Left renal pelvis (tissue), 4 donors: Measurements from ENCODE around the gene ANKRD23. TPM values are rescaled to one million over a fixed set of nuclear protein-coding genes. Genes with fewer than 3 reads are reported as not detected.
"Not testable (repeated sequence)": the region's sequence is repeated elsewhere in the genome, so short reads cannot be mapped to it uniquely, and the experiment has no call there.

Source experiments
- DNase-seq, 4 donors: peaks; one replicate each; pipeline ENCODE4 v3.0.0-alpha.2; 2013; ENCODE audit warnings: low read depth in 4 of 4, low spot score in 3 of 4
- polyA plus RNA-seq, 4 donors: library from polyadenylated mRNA; unstranded; fragments of 120-200 nt; gene quantifications; one replicate each; pipeline ENCODE4 v1.2.1, GENCODE V29; 2013; ENCODE audit not compliant: insufficient read length in 4 of 4

The ANKRD23 gene
- 1 to 10 TPM; 4.1 to 6.1 (median 4.5) TPM for polyA plus RNA-seq

DNA sequence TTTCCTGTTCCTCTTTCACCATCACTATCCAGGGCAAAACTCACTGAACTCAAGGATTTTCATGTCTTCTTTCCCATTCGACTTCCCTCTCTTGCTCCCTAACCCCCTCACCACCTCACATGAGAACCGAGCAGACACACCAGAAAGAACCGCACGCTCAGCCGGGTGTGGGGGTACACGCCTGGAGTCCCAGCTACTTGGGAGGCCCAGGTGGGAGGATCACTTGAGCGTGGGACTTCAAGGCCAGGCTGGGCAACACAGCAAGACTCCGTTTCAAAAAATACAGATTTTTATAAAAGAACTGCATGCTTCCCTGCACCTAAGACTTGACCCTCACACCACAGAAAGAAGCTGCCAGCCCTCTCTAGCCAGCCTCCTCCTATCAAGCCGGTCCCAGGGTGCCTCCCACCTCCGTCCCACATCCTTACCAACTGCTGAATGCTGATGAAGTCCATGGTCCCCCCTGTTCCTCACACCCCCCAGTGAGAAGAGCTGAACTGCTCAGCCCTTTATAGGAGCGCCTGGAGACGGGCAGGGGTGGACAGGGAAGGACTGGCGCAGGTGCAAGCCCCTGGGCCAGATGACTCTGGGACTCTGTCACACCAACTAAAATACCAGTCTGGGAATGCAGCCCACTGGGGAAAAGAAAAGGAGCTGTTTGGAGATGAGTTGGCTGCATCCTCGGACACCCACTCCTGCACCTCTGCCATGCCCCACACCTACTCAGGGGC, at the start of gene ANKRD23:
Gene ANKRD23 (minus strand): TSS at position 484 of the 731 bp plus-strand sequence. CDS start 29 bp downstream, at position 455.
- no peak for DNase-seq

DNA sequence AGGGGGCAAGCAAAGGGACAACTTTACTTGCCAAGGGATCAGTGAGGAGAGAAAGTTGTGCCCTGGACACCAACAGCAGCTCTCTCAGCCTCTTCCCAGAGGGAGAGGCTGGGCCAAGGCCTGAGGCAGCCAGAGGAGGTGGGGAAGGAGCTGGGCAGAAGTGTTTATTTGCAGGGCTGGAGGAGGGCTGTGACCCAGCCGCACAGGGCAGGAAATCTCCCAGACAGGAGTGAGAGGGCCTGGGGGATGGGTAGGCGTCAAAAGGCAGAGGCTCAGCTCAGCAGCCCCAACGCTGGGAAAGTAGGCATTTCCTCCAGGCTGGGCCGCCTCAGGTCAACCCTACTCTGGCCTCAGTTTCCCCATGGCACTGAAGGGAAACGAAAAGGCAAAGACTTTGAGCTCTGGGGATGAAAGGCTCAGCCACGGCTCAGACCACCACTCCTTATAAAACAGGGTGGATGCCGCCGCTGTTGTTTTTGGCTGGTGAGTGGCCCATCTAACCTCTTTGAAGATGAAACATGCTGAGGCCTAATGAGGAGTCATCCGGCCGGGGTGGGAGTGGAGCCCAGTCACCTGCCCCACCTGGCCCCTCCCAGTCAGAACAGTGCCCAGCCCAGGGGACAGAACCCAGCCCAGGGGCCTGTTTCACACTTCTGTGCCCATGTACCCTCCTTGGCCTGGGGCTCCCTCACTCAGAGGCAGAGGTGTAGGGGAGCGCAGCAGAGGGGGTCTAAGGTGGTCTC, 47.9 kb upstream of the ANKRD23 start:
- no peak for DNase-seq

DNA sequence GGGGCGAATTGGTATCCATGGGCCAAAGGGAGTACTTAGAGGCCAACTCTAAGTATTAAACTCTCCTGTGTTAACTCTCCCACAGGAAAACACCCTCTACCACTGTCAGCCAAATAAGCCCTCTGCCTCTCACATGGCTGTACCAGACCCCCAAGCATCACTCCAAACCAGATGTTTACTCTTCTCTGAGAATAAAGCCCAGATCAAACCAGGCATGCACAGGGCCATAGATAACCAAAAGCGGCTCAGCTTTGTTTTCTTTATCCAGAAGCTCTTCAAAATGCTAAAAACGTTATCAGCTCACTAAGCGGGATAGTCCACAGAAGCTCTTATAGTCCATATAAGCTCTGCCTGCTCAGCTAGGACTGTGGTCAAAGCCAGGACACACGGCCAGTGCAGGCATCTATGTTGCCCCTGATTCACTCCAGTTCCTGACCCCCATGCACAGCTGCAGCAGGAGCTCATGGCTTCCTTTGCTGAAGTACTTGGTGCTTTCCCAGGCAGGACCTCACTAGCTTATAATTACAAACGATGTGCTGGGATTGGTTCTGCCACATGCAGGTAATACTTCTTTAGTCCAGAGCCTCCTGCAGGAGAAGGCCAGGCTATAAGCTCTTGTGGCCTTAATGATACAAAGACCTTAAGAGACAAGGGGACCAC, 47.0 kb upstream of the ANKRD23 start:
- no peak for DNase-seq

DNA sequence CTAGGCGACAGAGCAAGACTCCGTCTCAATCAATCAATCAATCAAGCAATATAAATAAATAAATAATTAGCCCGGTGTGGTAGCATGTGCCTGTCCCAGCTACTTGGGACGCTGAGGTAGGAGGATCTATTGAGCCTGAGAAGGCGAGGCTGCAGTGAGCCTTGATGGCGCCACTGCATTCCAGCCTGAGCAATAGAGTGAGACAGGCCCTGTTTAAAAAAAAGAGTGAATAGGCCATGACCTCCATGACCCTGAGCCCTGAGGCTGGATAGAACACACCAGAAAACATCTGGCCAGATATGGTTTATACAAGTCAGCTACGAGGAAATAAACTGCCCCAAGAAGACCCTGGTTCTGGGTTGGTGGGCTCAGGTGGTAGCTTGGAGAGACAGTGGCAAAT, 46.4 kb upstream of the ANKRD23 start:
- no peak for DNase-seq

DNA sequence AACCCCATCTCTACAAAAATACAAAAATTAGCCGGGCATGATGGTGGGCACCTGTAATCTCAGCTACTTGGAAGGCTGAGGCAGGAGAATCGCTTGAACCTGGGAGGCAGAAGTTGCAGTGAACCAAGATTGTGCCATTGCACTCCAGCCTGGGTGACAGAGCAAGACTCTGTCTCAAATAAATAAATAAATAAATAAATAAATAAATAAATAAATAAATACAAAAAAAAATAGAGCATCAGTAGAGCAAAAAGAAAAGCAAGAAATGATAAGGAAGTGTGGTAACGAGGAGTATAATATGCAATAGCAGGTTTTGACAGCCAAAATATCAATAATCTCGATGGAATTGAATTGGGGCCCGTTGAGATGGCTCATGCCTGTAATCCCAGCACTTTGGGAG, 45.7 kb upstream of the ANKRD23 start:
- not testable (repeated sequence) for DNase-seq

DNA sequence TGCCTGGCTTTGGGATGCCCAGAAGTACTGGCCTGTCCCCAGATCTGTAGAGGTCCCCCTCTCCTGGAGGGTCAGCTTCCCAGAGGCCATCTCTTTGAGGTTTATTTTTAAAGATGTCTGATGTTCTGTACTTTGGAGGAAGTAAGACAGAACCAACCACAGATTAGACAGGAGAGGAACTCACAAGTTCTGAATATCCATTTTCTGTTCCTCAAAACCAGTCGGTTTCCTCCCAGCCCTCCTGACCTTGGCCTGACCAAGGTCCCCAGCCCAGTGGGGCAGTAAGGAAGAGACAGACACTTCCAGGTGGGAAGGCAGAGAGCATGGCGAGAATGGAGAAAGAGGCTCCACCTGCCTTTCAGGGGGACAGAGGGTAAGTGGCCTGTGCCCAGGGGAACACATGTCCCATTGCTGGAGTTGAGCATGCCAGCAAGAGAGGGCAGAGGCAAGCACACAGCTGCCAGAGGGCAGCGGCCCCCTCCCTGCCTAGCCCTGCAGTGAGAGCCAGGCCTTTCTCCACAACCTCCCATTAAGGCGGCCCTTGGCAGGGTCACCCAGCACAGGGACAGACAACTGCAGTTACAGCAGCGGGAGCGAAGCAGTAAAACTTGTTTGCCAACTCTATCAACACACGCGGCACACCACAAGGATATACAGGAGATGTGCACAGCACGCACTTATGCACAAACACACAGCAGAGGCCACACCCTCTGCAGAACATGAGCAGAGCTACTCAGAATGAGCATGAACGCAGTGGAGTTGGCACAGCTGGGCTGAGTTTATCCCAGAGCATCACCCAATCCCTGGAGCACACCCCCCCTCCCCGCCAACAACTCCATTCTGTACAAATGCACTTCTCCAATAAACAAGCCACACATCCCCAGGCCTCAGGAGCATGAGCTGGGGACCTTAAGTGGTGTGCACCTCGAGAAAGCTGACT, 44.5 kb upstream of the ANKRD23 start:
- DNase-seq: no peak

DNA sequence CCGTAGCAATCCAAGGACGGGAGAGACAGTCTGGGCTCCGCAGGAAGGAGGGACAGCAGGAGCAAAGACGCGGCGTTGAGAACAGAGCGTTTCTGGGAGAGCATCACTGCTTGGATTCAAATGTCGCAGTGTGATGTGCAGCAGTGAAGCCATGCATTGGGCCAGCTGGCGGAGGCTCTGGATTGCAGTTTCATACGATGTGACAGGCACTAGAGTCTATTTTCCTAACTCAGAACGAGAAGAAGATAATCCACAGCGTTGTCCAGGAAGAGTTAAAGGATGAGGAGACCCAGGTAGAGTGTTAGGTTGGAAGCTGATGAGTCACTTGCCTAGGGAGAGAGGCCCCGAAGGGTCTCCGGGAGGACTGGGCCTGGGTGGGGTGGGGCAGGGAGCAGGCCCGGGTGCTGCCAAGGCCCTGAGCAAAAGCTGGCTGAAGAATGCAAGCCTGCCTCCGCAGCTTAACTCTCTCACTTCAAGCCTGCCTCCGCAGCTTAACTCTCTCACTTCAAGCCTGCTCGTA, 43.7 kb upstream of the ANKRD23 start:
- no peak for DNase-seq

DNA sequence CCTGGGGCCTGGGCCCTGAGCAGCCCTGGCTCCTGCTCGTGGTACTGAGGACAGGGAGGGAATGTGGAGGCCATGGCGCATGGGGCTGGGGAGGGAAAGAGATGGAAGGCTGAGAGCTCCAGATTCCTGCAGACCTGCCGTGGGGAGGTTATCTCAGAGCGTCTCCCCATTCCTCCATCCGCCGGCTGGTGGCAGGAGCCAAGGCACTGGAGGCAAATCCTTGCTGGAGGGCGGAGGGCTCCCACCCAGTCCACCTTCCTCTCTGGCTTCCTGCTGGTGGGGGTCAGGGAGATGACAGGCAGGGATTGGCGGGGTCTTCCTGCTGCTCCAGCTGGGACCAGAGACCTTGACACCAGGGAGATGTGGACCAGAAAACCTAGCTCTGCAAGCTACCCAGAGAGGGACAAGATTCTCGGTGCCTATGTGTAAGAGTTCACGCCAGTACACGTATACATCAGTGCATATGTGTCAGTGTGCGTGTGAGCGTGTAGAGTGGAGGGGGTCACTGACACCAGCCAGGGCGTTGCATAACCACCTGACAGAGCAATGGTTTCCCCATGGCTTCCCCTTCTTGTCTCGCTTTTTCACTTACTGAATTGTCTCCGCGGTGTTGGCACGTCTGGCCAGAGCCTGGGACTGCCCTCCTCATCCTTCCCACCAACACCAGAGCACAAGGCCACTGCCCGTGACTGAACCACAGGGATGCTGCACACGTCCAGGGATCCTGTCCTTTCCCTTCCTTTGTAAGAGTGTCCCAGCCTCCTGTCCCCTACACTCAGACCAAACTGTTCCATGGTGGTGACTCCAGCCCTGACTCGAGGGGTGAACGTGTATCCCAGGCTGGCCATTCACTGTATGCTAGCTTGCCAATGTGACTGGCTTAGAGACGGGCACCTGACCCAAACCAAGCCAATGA, 41.9 kb upstream of the ANKRD23 start:
- DNase-seq: no peak

DNA sequence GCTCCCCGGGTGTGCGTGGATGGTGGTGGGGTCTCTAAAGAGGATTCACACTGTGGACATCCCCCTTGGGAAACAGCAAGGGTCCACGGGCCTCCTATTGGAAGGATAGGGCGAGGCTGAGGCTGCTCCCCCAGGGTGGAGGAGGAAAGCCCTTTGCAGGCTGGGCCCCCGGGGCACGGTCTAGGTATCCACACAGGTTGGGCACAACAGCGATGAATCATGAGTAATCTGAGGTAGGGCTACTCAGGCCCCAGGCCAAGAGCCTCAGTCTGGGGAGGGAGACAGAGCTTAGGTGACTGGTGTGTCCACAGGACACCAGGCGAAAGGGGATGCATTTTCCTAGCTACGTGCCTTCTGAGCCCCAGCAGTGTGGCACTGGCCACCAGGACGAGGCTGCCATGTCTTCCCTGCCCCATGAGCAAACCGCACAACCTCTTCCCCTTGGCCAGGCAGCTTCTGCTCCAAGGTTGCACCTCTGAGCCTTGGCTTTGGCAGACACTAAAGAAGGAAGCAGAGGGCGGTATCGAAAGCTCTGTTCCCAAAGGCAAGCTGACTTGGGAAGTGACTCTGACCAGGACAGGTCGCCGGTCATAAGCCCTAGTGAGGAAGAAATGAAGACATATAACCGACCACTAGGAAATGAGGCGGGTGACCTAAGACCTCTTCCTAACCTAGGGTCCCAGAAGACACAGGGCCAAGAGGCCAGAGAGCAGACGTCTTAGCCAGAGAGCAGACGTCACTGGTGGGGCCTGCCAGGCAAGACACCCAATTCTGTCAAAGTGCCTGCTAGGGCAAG, 40.7 kb upstream of the ANKRD23 start:
- DNase-seq: no peak

DNA sequence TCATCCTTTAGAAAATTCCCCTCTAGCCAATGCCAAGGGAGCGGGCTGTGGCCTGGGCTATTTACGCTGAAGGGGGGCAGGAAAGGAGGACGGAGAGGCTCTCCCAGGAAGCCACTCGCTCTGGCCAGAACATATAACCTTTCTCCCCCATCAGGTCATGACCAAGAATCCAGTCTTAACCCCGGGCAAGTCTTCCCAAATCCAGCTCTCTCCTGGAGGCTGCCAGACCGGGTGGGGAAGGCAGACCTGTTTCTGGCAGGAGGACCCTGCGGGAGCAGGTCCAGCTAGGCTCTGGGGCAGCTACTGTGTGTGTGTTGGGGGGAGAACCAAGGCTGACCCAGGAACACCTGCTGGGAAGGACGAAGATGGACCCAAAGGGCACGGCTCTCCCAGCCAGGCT, 39.5 kb upstream of the ANKRD23 start:
- no peak for DNase-seq

DNA sequence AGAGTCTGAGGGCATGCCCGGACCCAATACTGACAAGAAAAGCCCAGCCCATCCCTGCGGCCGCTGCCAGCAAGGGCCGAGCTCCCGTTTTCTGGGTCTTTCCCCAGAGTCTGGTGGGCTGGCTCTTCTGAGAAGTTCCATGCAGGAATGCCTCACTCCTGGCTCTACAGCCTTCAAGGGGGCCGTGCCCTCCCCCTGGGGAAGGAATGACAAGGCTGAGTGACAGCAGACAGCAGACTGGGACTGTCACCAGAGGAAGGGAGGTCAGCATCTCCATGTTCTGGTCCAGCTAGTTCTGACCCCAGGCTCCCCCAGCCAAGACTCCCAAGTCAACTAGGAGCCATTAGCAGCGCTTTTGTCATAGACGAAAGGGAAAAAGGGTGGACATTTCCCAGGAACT, 39.1 kb upstream of the ANKRD23 start:
- DNase-seq: no peak

DNA sequence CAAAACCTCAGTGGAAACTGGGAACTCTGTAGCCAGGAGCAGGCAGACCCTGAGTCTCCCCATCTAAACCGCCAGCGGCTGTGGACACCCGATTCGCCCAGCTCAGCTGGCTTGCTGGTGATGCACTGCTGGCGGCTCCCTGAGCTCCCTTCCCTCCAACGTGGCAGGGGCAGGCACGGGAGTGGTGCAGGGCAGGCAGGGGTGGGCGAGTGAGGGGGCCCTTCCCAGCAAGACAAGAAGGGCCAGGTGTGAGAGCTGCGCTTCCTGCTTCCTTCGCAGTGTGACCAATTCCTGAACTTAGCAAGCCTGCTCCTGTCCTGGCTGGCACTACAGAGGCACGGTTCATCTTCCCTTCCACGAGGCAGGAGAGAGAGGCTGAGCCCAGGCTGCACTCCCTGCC, 38.4 kb upstream of the ANKRD23 start:
- no peak for DNase-seq

DNA sequence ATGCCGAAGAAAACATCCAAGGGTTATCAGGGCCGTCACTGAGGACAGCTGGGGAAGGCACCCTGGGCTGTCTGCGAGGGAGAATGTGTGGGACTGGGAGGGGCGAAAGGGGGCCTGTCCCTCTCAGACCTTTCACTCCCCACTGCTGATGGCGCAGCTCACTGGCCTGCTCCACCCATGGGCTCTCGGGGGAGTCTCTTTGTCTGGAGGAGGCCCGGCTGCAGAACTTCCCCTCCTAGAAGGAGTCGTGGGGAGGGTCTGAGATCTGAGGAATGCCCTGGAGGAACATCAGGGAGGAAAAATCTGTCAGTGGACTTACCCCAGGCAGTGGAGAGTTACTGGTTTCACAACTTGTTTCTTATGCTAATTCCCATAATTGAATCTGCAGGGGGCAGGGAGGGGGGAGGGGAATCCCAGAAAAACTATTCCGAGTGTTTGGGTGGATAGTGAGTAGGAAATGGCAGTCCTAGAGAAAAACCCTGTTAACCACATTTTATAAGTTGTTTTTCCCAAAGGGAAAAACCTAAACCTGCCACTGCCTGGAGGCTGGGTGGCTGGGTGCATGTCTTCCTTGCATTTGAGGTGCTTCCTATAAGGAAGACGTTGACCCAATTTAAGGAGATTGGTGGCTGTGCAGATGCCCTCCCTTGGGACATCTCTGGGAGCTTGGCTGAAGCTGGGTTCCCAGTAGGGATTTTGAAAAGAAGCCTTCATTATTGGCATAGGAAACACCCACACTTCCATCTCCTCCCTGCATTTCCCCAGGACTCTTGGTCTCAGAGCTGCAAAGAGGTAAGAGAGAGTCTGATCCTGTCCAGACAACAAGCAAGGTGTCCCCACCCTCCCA, 37.8 kb upstream of the ANKRD23 start:
- no peak for DNase-seq

DNA sequence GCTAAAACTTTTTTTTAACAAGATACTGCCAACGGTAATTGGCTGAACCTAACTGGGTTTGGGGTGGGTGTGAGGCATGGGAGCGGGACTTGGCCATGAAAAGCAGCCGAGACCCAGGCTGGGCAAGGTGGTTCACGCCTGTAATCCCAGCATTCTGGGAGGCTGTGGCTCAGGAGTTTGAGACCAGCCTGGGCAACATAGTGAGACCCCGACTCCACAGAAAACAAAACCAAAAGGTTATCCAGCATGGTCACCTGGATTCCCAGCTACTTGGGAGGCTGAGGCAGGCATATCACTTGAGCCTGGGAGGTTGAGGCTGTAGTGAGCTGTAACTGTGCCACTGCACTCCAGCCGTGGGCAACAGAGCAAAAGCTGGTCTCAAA, 37.1 kb upstream of the ANKRD23 start:
- no peak for DNase-seq

DNA sequence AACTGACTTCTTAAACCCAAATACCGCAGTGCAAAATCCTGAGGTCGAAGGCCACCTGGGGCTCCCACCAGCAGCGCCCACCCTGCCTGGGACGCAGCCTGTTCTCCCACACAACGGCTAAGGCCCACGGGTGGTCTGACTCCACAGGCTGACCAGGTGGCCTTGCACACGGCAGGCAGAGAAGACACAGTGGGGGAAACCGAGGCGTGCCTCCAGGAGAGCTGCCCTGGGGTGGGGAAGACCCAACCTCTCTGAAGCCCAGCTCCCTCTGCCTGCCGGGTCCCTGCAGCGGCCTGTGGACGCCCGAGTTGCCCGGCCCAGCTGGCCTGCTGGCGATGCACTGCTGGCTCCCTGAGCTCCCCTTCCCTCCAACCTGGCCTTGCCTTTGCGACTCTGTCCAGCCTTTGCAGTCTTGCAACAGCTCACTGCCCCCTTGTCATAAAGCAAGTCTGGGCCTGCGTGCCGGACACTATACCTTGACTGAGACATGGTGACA, 35.8 kb upstream of the ANKRD23 start:
- no peak for DNase-seq

DNA sequence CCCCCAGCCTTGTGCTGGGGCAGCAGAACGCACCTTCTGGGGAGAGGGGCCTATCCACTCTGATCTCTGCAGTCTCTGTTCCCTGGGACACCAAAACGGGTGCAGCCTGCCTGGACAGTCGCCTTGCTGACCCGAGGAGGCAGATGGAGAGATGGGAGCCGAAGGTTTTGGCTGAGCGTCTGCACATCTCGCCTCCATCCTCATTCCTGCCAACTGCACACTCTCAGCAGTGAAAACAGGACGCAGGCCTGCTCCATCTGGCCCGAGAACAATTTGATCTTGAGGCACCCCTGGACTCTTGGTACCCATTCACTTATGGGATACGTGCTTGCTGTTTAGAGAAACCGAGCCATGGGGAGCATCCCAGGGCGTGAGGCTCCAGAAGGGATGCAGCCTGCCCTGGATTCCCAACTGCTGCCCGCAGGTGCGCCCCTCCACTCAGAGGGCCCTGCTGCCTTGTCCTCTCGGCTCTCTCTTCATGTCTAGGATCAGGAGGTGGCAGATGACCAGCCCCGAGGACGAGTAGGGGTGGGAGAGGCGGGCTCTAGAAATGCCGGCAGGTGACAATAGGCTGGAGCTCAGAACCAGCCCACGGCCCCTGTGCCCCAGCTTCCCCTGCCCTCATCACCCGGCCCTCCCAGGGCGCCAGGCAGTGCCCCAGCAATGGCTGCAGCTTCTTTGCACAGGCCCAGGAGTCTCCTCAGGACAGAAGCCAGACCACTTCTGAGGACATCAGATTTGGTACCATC, 35.1 kb upstream of the ANKRD23 start:
- DNase-seq: no peak

DNA sequence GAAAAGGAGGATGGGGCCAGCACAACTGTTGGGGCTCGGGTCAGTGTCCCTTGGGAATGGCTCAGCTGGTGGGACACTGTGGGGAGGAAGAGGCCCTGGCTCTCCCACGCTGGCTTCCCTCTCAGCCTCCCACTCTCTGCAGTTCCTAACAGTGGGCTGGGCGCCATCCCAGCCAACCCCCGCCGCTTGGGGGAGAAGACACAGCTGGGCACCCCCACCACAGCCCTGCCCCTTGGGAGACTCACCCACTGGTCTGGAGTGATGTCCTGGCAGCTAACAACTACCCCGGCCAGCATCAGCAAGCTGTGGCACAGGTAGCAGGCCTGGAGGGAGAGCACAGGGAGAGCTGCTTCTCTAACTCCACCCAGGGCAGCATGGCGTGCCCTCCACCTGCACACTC, 34.4 kb upstream of the ANKRD23 start:
- no peak for DNase-seq
